HCT116 (cell line): ENCODE measurements around the gene SLC22A2. TPM values are rescaled to one million over a fixed set of nuclear protein-coding genes. Genes with fewer than 3 reads are reported as not detected.

Source experiments
- ATAC-seq: fragments of 200-7000 bp; cut with Tn5 transposase; 2 replicates; pipeline ENCODE4 v1.9.1; 2020; ENCODE audit warnings: mild to moderate bottlenecking, moderate library complexity
- BruUV-seq: library from RNA; stranded (reverse); fragments of 400-500 nt; replicated peaks from 2 replicates; lab custom pipeline; 2021; lab: Mats Ljungman, UMichigan
- CTCF ChIA-PET: fragments of 300-600 bp; sonication (Branson Sonifier 250); formaldehyde crosslinking; loops from one replicate; lab custom pipeline; 2021; ENCODE audit warnings: antibody characterized with exemption; lab: Charles Lee
- POLR2A ChIA-PET: fragments of 300-600, 350-600 bp; sonication (Branson Sonifier 250); formaldehyde crosslinking; loops from one replicate; lab custom pipeline; 2021; ENCODE audit warnings: antibody characterized with exemption; lab: Charles Lee
- RAD21 ChIA-PET, 2 experiments: fragments of 300-600 bp; sonication (Branson Sonifier 250); formaldehyde crosslinking; loops; one replicate each; lab custom pipeline; 2023; ENCODE audit warnings: low total read pairs in 2 of 2; ENCODE audit not compliant: uncharacterized antibody in 2 of 2, unreplicated experiment in 2 of 2, low non-redundant PET in 1 of 2; lab: Charles Lee
- DNase-seq: peaks from one replicate; pipeline ENCODE4 v3.0.0-alpha.2; 2010; ENCODE audit warnings: low read depth, low spot score
- H2AFZ ChIP-seq: fragments of 200-600 bp; shearing (Covaris generic), sonication (generic); 2 replicates; pipeline ENCODE4 v1.6.1; 2017; ENCODE audit warnings: low read depth, mixed run types, mixed read lengths, antibody characterized with exemption, low read length; ENCODE audit not compliant: poor library complexity, severe bottlenecking
- H3K27ac ChIP-seq: 2 replicates; pipeline ENCODE4 v1.5.1; 2012; ENCODE audit warnings: low read depth, low read length
- H3K27me3 ChIP-seq: fragments of 200-600 bp; sonication (generic); 2 replicates; pipeline ENCODE4 v1.6.1; 2016; ENCODE audit warnings: mixed run types, low read length, mixed read lengths; ENCODE audit not compliant: insufficient read depth
- H3K36me3 ChIP-seq, 2 experiments: fragments of 200-500 bp in 1 of 2; fragments of 200-600 bp in 1 of 2; sonication (Bioruptor generic) in 1 of 2; sonication (generic) in 1 of 2; 2 replicates each; pipeline versions ENCODE4 v1.5.1 to v1.6.1; 2014 to 2016; ENCODE audit warnings: low read length in 2 of 2, inconsistent platforms in 1 of 2, mixed read lengths in 1 of 2, mixed run types in 1 of 2; ENCODE audit not compliant: insufficient read depth in 2 of 2, control insufficient read depth in 1 of 2
- H3K4me1 ChIP-seq, 2 experiments: fragments of 200-600 bp in 1 of 2; sonication (generic) in 1 of 2; 2 replicates each; pipeline versions ENCODE4 v1.5.1 to v1.6.1; 2012 to 2017; ENCODE audit warnings: low read length in 2 of 2, inconsistent platforms in 1 of 2, mild to moderate bottlenecking in 1 of 2, mixed read lengths in 1 of 2, mixed run types in 1 of 2, moderate library complexity in 1 of 2; ENCODE audit not compliant: insufficient read depth in 2 of 2, control insufficient read depth in 1 of 2
- H3K4me2 ChIP-seq: fragments of 200-600 bp; sonication (generic); 2 replicates; pipeline ENCODE4 v1.6.1; 2017; ENCODE audit warnings: mixed run types, low read length, mixed read lengths
- H3K4me3 ChIP-seq, 2 experiments: fragments of 200-600 bp in 1 of 2; sonication (generic) in 1 of 2; replicated peaks in 1 of 2; 2 replicates each; pipeline ENCODE4 v1.5.1; 2011 to 2016; ENCODE audit warnings: low read length in 2 of 2, control low read depth in 1 of 2, low read depth in 1 of 2, mild to moderate bottlenecking in 1 of 2, mixed read lengths in 1 of 2, mixed run types in 1 of 2
- H3K79me2 ChIP-seq: fragments of 200-600 bp; sonication (generic); 2 replicates; pipeline ENCODE4 v1.6.1; 2017; ENCODE audit warnings: mild to moderate bottlenecking, mixed run types, low read length, moderate library complexity, mixed read lengths; ENCODE audit not compliant: insufficient read depth
- H3K9ac ChIP-seq: fragments of 200-600 bp; sonication (generic); 2 replicates; pipeline ENCODE4 v1.6.1; 2016; ENCODE audit warnings: low read length, mixed read lengths
- H3K9me2 ChIP-seq: fragments of 200-600 bp; sonication (generic), shearing (Covaris generic); 2 replicates; pipeline ENCODE4 v1.6.1; 2017; ENCODE audit warnings: mixed run types, mild to moderate bottlenecking, moderate library complexity; ENCODE audit not compliant: insufficient read depth
- H3K9me3 ChIP-seq, 2 experiments: fragments of 200-500 bp in 1 of 2; fragments of 200-600 bp in 1 of 2; sonication (Bioruptor generic) in 1 of 2; sonication (generic) in 1 of 2; 2 replicates each; pipeline ENCODE4 v1.6.1; 2014 to 2017; ENCODE audit warnings: low read length in 2 of 2, mixed read lengths in 2 of 2, inconsistent platforms in 1 of 2, low read depth in 1 of 2, mild to moderate bottlenecking in 1 of 2, mixed run types in 1 of 2, moderate library complexity in 1 of 2; ENCODE audit not compliant: control insufficient read depth in 1 of 2, insufficient read depth in 1 of 2
- H4K20me1 ChIP-seq: fragments of 200-600 bp; sonication (generic), shearing (Covaris generic); 2 replicates; pipeline ENCODE4 v1.6.1; 2017; ENCODE audit warnings: mixed run types, mild to moderate bottlenecking, moderate library complexity; ENCODE audit not compliant: insufficient read depth
- CBX3 ChIP-seq: IDR thresholded peaks from 2 replicates; pipeline ENCODE4 v1.6.1; 2012; ENCODE audit warnings: low read depth
- CEBPB ChIP-seq: IDR thresholded peaks from 2 replicates; pipeline ENCODE4 v1.6.1; 2012; ENCODE audit warnings: low read depth
- CTCF ChIP-seq, 3 experiments: fragments of 200-600 bp in 1 of 3; sonication (generic) in 1 of 3; IDR thresholded peaks in 2 of 3; conservative IDR thresholded peaks in 1 of 3; 2 replicates each; pipeline ENCODE4 v1.5.1; 2012 to 2017; ENCODE audit warnings: low read depth in 2 of 3, low read length in 2 of 3, antibody characterized with exemption in 1 of 3, borderline replicate concordance in 1 of 3, control low read depth in 1 of 3, mild to moderate bottlenecking in 1 of 3, mixed read lengths in 1 of 3, mixed run types in 1 of 3, moderate library complexity in 1 of 3; ENCODE audit not compliant: insufficient read depth in 1 of 3
- EZH2 ChIP-seq: fragments of 200-600 bp; sonication (generic); IDR thresholded peaks from 2 replicates; pipeline ENCODE4 v1.6.1; 2017; ENCODE audit warnings: antibody characterized with exemption, mixed run types
- JUND ChIP-seq: IDR thresholded peaks from 2 replicates; pipeline ENCODE4 v1.6.1; 2012
- POLR2A ChIP-seq: IDR thresholded peaks from 2 replicates; pipeline ENCODE4 v1.7.0; 2011; ENCODE audit warnings: borderline replicate concordance; ENCODE audit not compliant: insufficient read depth, insufficient read length; ENCODE audit errors: extremely low read depth
- REST ChIP-seq: IDR thresholded peaks from 2 replicates; pipeline ENCODE4 v1.6.1; 2012; ENCODE audit warnings: low read depth
- SIN3A ChIP-seq: IDR thresholded peaks from 2 replicates; pipeline ENCODE4 v1.6.1; 2012; ENCODE audit warnings: low read depth
- SP1 ChIP-seq: IDR thresholded peaks from 2 replicates; pipeline ENCODE4 v1.6.1; 2012; ENCODE audit warnings: low read depth
- TCF7L2 ChIP-seq: IDR thresholded peaks from 2 replicates; pipeline ENCODE4 v1.7.0; 2011; ENCODE audit warnings: borderline replicate concordance, inconsistent platforms; ENCODE audit not compliant: insufficient read depth, insufficient read length; ENCODE audit errors: extremely low read depth
- YY1 ChIP-seq: IDR thresholded peaks from 2 replicates; pipeline ENCODE4 v1.6.1; 2011; ENCODE audit warnings: low read length, low read depth, moderate library complexity, mild to moderate bottlenecking; ENCODE audit not compliant: insufficient replicate concordance; ENCODE audit errors: extremely low read depth
- ZNF274 ChIP-seq: fragments of 200-500 bp; sonication (Bioruptor generic); IDR thresholded peaks from 2 replicates; pipeline ENCODE4 v1.6.1; 2014; ENCODE audit warnings: mild to moderate bottlenecking, low read depth, low read length, inconsistent platforms
- intact Hi-C: fragments of 100-400 bp; cut with micrococcal nuclease; formaldehyde crosslinking; loops from 2 replicates; pipeline ENCODE4 v1.10.0; 2022
- total RNA-seq: library from RNA; stranded (reverse); gene quantifications from one replicate; pipeline ENCODE4 v1.2.1, GENCODE V29; 2021; ENCODE audit not compliant: unreplicated experiment

SLC22A2 gene
- total RNA-seq, 1 experiment from 2014 or later: not detected

- Histone ChIP-seq H3K27ac (no peak overlapping the region), H3K36me3 (no peaks in the 10 kb centered on the region), H3K9ac (no peak overlapping the region), H3K4me2 (no peak overlapping the region), H3K9me3 (no peaks in the 10 kb centered on the region), H3K79me2 (no peaks in the 10 kb centered on the region), H3K27me3 (no peaks in the 10 kb centered on the region), H3K4me3 (no peak overlapping the region), H2AFZ (no peak overlapping the region), H3K9me2 (no peaks in the 10 kb centered on the region), H3K4me1 (no peaks in the 10 kb centered on the region), H4K20me1 (no peaks in the 10 kb centered on the region)
- TF ChIP-seq SIN3A (no peak), ZNF274 (no peak), POLR2A (no peak), SP1 (no peak), CTCF (IDR thresholded peaks at IDR 0.05 in 2 of 3, conservative IDR thresholded peaks at IDR 0.05 in 1 of 3; ENCODE audit: borderline replicate concordance in 1 of 3, insufficient read depth in 1 of 3, low read depth in 2 of 3, low read length in 2 of 3) (no peak), YY1 (no peak), REST (no peak), CEBPB (no peak), TCF7L2 (no peak), EZH2 (no peak), CBX3 (no peak), JUND (no peak)
- ATAC-seq (no peak), DNase-seq (no peak)
- POLR2A ChIA-PET: no interaction called here
- intact Hi-C loops: no loop called here
- CTCF ChIA-PET: no interaction called here
- RAD21 ChIA-PET: no interaction called here
- BruUV-seq: no TSS peak
Observed at GRCh38 chr6:160284575-160284974, 26.0 kb upstream of the SLC22A2 start.
